GM18517 (cell line): Measurements from ENCODE around the gene TSSK3.

Experiments
- ATAC-seq: cut with Tn5 transposase; IDR thresholded peaks from one replicate; pipeline ENCODE4 v1.9.1; 2021; ENCODE audit warnings: mild to moderate bottlenecking, moderate library complexity; ENCODE audit not compliant: unreplicated experiment

TSSK3 gene, protein sequence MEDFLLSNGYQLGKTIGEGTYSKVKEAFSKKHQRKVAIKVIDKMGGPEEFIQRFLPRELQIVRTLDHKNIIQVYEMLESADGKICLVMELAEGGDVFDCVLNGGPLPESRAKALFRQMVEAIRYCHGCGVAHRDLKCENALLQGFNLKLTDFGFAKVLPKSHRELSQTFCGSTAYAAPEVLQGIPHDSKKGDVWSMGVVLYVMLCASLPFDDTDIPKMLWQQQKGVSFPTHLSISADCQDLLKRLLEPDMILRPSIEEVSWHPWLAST

DNA sequence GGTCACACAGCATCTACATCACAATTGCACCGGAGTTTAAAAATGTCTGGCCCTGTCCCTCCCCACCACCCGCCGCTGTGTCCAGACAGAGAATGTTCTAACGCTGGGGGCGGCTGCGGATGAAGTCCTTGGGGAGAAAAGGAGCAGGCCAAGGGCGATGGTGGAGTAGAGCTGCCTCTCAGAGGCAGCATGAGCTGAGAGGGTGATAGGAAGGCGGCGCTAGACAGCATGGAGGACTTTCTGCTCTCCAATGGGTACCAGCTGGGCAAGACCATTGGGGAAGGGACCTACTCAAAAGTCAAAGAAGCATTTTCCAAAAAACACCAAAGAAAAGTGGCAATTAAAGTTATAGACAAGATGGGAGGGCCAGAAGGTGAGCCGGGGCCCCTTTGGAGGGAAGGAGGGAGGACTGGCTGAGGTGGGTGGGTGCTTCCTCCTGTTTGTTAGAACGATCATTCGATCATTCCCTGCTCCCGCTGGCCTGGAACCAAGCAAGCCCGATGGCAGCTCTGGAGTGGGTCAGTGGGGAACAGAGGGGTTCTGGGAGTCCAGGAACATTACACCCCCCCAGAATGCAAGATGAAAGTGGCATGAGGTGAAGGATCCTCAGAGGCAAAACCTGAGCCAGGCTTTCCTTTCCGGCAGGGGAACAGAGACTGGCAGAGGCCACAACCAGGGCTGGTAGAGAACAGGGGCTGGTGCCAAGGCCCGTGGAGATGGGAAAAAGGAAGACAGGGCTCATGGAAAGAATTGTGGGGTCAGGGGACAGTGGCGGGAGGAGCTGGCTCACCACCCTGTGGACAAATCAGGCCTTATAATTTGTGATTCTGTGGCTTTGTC, at the start of gene TSSK3, which contains the start of gene FAM229A:
Gene TSSK3 (plus strand): TSS at position 66 of the 840 bp plus-strand sequence. CDS start 163 bp downstream, at position 229.
Gene FAM229A (minus strand): TSS at position 12 of the 840 bp plus-strand sequence. CDS start 394 bp downstream, outside the sequence.
- ATAC-seq, result no peak

DNA sequence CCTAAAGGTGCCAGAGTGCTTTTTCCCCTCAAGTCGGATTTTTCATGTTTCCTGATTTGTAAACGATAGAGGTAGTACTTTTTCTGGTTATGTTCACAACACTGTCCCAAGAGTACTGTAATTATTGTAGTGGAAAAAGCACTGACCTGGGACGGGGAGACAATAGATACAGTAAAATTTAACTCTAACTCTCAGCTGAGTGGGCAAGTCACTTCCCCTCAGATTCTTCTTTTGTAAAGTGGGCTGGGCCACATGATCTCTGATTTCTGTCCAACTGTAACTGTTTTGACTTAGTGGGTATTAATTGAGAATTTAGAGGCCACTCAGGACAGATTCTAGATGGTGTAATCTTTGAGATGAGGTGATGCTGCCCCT, 45.4 kb upstream of the TSSK3 start:
- ATAC-seq, result no peak

DNA sequence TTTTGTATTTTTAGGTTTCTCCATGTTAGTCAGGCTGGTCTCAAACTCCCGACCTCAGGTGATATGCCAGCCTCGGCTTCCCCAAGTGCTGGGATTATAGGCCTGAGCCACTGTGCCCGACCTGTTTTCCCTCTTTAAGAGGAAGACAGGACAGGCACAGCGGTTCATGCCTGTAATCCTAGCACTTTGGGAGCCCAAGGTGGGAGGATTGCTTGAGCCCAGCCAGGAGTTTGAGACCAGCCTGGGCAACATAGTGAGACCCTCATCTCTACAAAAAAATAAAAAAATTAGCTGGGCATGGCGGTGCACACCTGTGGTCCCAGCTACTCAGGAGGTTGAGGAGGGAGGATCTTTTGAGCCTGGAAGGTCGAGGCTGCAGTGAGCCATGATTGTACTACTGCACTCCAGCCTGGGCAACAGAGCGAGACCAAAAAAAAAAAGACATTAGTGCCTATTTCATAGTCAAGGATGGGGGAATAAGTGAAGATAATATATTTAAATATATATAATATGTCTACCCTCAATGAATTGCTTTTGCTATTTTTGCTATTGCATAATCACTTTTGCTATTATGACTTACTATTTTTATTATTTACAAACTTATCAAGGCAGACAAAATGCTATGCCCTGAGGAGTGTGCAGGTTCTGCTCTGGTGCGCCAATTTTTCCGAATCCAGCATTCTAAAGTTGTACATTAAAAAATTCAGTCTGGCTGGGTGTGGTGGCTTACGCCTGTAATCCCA, 44.0 kb upstream of the TSSK3 start:
- ATAC-seq, result no peak

DNA sequence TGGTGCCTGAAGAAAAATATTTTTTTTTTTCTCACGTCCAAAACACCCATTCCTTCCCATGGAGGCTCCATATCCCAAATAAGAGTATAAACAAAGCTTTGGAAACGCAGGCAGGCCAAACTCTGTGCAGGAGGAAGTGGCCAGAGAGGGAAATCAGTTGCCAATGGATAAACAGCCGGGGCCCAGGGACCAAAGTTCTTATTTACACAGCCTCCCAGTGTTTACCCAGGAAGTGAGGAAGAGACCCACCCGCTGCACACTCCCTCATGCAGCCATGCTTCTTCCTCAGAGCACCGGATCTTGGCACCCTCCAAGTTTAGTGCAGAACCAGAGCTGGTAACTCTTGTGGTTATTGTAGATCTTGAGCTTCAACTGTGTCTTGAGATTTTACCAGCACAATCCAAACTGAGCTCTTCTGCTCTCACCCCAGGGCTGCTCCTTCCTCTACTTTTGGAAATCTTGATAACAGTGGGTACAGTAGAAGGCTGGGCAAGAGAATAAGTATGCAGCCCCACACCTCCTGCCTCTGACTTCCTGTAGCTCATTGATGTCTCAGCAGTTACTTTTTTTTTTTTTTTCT, 40.5 kb upstream of the TSSK3 start:
- ATAC-seq, result no peak

DNA sequence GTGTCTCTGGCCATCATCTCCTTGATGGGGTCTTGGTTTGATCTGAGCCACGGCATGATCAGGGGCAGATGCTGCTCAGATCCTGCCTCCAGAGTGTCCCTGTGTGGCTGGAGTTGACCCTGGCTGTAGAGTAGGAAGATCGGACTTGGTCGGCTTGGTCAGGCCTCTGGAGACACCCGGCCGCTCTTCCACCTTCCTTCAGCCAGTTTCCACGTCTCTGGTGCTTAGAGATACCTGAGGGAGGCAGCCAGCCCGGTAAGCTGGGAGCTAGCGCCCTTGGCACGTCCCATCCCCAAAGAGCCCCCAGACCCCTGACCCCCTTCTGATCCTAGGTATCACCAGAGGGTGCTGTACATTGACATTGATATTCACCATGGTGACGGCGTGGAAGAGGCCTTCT, 35.1 kb upstream of the TSSK3 start:
- no peak for ATAC-seq

DNA sequence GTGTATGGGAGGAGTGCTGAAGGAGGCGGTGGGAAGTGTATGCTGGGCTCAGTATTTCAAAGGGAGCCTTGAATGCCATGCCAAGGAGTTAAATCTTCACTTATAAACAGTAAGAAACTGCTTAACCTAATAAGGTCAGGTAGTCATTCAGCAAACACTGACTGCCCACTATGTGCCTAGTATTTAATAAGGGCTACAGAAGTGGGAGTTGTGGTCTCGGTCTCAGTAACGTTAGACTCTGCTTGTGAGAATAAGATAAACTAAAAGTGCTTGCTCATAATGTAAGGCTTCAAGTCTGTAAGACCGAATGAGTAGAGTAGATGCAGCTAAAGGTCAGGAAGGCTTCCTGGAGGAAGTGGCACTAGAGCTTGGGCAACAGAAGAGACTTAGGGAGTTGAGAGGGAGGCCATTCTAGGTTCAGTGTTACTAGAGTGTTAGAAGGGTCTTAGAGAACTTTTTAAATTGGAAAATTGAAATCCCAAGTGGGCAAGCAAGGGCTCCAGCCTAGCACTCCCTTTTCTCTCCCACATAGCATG, 32.3 kb upstream of the TSSK3 start:
- ATAC-seq, result no peak

DNA sequence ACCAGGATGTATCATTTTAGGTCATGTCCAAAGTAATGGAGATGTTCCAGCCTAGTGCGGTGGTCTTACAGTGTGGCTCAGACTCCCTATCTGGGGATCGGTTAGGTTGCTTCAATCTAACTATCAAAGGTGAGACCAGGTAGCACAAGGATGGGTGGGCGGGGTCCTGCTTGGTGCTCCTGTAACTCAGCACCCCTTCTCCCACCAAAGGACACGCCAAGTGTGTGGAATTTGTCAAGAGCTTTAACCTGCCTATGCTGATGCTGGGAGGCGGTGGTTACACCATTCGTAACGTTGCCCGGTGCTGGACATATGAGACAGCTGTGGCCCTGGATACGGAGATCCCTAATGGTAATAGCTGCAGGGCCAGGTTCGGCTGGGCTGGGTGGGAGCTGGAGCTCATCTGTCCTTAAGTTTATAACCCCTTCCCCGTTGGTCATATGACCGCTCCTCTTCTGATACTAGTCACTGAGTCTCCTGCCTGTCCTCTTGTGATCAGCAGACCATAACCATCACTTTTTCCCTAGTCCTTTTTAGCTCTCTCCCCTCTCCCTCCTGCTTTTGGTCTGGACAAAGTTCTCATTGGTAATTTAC, 31.7 kb upstream of the TSSK3 start:
- no peak for ATAC-seq

DNA sequence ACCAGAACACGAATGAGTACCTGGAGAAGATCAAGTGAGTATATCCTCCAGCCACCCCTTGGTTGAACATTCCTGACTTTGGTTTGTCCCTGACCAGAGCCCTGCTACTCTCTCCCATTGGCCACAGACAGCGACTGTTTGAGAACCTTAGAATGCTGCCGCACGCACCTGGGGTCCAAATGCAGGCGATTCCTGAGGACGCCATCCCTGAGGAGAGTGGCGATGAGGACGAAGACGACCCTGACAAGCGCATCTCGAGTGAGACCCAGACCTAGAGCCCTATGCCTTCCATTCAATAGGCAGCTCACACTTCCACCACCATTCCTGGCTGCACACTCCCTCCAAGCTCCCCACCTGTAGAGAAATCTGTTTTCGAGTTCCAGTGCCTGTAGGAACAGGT, 30.8 kb upstream of the TSSK3 start:
- no peak for ATAC-seq

DNA sequence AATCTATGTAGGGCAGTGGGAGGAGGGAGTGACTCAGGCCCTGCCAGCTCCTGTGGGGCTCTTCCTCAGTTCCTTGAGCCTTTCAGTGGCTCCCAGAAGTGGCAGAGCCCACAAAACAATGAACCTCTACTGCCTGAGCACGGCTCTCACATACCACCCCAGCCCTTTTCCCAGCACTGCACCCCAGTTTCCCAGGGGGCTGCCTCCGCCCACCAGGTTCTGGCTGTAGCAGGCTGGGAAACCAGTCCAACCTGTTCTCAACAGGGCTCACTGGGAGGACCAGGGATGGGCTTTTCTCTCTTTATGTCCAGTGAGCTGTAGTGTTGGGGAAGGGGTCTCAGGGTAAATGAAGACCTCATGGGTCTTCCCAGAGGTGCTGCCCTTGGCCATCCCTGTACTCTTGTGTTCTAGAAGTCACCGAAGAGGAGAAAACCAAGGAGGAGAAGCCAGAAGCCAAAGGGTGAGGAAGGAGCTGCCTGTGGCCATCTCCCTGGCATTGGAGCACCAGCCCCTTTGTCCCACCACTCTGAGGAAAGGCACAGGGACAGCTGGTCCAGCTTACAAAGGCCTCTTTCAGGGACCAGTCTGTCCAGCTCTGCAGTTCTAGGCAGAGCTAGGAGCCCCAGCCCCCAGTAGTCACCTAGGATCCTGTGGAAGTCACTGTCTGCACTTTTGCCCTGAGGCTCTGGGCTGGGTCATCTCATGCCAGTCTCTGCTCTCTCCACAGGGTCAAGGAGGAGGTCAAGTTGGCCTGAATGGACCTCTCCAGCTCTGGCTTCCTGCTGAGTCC, 29.9 kb upstream of the TSSK3 start:
- no peak for ATAC-seq

DNA sequence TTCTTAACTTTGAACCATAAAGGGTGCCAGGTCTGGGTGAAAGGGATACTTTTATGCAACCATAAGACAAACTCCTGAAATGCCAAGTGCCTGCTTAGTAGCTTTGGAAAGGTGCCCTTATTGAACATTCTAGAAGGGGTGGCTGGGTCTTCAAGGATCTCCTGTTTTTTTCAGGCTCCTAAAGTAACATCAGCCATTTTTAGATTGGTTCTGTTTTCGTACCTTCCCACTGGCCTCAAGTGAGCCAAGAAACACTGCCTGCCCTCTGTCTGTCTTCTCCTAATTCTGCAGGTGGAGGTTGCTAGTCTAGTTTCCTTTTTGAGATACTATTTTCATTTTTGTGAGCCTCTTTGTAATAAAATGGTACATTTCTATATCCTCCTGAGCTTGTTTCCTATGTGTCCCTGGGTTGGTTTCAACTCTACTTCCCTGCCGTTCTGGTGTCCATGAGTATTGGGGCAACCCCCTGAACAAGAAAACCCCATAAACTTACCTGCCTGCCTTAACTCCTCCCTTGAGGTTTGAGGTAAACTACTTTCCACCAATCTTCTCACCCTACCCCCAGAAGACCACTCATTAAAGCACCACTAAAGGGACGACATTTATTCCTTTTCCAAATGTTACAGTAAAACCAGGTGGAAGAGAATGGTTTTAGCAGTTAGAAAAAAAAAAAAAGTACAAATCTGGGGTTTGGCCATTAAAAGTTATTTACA, 28.9 kb upstream of the TSSK3 start:
- no peak for ATAC-seq

DNA sequence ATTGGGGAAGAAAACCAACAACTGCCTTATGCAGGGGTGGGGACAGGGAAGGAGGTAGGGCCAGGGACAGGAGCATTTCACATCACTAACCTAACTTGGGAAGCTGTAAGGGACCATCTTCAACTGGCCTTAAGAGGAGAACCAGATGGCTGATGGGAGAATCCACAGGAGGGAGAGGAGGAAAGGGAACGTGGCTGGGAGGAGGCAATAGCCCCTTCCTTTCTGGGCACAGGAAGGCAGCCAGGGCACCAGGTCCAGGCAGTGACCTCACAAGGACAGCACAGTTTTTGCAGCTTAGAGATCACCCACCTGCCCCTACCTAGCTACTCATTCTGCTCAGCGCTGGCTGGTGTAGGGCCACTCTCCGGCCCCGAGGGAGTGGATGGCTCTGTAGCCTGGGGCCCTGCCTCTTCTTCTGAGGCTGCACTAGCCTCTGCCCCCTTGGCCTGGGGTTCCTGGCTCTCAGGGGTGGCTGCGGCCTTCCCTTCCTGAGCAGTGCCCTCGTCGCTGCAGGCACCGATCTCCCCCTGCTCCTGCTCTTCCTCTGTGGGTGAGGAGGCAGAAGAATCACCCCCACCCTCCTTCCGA, 28.0 kb upstream of the TSSK3 start:
- ATAC-seq, result no peak

DNA sequence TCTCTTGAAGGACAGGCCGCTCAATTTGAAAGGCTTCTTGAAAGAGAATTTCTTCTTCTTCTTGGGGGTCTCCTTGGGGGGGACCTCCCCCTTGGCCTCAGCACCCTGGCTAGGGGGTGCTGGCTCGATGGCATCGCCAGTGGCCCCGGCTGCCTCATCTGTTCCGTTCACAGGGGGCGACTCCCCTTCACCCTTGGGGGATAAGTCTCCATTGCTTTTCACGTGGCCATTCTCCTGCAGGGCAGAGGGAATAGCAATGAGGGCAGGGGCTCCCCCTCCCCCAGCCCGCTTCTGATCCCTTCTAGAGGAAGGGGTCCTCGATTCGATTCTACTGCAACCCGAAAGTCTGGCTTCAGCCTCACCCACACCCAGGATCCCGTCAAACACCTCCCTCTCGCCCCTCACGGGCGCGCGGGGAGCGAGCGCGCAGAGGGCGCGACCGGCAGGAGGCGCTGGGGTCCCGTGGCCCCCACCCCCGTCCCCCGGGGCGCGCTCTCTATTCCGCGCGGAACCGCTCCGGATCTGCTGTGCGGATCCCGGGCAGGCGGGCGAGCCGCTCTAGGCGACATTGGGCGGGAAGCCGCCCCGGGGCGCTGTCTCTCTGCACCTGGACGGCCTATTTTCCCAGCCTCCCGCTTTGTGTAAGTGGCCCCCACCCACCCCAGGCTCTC, 27.3 kb upstream of the TSSK3 start:
- no peak for ATAC-seq

DNA sequence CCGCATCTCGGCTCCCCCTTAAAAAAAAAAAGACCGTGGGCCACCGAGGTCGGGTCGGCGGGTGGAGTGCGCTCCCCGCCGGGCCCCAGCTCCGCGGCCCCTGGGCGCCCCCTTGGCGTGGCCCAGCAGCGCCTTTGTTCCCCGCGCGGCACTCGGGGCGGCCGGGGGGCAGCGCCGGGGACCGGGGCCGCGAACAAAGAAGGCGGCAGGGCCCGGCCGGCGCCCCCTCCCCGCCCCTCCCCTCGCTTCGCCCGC, 26.9 kb upstream of the TSSK3 start:
- no peak for ATAC-seq

DNA sequence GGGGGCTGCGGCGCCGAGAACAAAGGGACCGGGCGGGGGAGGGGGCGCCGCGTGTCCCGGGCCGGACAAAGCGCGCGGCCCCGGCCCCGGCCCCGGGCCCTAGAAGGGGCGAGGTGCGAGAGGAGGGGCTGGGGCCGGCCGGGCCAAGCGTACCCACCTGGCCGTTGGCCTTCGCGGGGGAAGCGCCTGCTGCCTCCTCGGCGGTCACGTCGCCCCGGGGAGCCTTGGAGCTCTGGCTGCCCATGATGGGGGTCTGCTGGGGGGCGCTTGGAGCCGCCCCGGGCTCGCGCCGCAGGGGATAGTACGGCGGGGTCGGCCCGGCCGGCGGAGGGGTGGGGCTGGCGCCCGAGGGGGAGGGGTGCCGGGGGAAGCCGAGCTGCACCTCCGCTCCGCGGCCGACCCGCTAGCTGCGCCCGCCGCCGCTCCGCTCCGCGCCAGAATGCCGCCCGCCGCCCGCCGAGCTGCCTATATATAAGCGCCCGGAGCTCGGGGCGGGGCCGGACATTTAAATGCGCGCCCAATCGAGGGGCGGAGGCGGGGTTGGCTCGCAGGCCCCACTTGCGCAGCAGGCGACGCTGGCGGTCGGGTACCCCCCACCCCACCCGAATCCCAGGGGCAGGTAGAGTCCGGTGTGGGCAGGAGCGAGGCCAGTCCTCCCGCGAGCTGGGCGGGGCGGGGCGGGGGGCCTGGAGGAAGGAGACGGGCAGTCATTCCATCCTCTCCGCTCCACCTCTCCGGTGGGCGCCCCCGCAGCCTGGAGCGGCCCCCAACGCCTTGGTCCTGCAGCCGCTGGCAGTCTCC, 26.3 kb upstream of the TSSK3 start, which contains the start of gene MARCKSL1:
Gene MARCKSL1 (minus strand): TSS at position 444 of the 801 bp plus-strand sequence. CDS start 200 bp downstream, at position 244.
- ATAC-seq, result peak; percentile 38

DNA sequence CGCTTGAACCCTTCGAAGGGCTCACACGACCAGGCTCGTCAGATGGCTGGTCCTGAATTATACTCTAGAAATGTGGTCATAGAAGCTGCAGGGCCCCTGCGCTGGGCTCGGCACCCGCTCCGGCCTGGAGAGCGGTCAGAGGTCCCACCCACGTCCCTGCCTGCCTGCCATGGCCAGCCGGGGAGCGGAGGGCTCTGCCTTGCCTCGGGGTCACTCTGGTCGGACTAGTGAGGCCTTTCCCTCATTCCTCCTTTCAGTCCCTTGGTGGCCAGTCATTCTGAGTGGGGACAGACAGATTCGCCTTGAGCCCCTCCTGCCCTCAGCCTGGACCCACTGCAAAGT, 25.8 kb upstream of the TSSK3 start:
- ATAC-seq, result no peak

DNA sequence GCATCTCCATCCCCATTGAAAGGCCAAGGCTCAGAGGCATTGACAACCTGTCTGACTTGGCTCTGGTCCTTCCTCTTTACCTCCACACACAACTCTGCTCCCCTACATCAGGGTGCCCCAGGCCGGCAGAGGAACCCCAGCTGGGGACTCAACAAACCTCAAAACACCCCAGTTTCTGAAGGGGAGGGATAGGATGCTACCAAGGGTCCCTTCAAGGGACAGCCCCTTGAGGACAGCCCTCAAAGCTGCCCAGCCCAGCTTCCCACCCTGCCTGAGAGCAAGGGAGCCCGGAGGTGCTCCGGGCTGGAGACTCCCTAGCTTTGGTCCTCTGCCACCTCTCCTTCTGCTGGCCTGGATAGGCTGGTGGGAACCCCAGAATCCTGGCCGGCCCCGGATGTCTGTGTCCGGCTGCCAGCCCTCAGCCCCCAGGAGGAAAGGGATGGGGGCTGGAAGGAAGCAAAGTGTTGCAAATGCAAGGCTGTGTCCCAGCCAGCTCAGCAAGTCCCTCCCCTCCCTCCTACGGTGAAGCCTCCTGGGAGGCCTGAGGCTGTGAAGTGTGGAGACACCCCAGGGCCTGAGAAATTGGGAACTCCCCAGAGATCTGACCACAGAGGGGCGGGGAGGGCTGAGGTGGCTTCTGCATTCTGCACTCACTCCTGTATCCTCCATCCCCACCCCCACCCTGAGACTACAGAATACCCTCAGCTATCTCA, 25.2 kb upstream of the TSSK3 start:
- ATAC-seq, result no peak
